ENCODE results near the gene CDH6.

Gene CDH6

DNA sequence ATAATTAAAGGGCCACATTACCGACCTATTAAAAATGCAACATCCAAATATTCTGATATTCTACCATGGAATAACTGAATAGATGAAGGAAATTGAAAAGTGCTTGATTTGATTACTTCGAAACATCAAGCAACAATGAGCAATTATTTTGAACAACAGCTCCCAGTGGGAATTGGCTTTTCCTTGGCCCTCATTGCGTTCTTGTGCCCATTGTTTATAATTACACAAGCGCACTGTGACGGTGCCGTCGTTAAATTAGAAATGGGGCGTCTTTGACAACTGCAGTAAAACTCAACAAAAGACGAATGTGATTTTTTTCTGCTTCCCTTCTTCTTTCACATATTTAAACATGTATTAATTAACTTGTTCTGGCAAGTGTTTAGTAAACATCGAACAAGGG is 61.6 kb downstream of the CDH6 start:
- no peak for DNase-seq

DNA sequence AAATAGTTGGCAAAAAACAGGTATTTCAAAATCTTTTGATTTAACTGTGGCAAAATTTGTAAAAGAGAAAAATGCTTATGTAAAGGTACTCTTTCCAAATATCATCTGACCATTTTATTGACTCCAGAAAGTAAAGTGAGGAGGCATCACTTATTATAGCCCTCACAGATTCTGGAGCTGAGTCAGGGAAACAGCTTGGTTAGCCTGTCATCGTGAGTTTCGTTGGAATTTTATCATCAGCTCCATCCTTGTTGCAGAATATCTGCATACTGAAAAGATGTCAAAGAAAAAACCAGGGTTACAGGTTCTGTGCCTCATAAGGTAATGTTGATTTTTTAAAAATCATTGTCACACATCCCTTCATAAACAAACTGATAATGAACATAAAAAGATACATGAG is 74.8 kb downstream of the CDH6 start:
- DNase-seq: no peak

DNA sequence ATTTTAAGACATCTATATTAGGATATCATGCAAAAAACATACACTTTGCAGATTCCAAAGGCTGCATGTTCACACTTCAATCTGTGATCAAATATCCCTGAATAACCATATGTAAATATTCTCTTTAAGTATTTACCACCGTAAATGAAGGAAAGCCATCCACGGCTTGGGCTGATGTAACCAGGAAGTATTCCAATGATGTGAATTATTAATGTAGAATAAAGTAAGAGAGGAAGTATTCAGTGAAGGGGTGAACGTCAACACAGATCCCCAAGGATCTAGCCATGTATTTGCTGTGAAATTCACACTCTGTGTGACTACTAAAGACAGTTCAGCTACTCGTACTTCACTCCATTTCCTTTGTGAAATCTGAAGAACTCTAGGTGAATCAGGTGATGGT is 75.2 kb downstream of the CDH6 start:
- DNase-seq: no peak

DNA sequence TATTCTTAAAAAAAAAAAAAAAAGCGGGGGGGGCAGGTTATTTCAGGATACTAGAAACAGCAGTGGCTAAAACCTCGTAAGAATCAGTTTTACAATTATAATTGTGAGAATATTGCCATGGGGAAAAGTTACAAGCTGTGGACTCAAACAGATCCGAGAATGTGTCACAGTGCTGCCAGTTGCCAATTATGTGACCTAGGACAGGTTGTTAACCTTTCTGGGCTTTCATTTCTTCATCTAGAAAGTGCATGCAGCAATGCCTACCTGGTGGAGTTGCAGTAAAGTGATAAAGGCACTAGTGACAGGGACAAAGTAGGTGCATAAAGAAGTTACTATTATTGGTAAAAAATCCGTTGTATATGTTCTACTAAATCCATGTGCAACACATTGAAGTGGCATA is 75.8 kb downstream of the CDH6 start:
- DNase-seq: no peak

DNA sequence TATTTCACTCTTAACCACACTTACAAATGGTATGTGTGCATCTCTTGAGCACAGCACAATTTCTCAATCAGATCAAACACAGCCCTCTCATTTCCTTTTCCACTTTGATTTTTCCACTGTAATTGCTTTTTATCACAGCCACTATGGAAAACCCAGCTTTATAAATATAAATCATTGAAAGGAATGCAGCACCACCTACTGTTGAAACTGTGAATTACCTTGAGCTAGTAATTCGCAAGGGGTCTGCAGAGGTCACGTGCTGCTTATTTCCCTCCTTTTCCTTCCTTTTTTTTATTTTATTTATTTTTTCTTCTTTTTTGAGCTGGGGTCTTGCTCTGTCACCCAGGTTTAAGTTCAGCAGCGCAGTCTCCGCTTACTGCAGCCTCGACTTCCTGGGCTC is 76.9 kb downstream of the CDH6 start:
- no peak for DNase-seq

DNA sequence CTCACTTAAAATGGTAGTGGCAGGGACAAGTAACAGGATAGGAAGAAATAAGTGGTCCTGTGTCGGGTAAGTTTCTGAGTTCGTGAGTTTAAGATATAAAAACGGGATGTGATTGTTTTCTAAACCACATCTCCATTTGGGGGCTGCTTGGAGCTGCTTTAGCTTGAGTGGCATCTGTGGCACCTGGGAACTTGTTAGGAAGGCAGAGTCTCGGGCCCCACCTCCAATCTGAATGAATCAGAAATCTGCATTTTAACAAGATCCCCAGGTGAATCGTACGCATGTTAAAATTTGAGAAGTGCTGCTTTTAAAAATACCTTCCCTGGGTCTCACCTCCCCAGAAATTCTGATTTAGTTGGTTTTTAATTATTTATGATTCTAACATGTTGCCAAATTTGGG is 78.1 kb downstream of the CDH6 start:
- DNase-seq: no peak

DNA sequence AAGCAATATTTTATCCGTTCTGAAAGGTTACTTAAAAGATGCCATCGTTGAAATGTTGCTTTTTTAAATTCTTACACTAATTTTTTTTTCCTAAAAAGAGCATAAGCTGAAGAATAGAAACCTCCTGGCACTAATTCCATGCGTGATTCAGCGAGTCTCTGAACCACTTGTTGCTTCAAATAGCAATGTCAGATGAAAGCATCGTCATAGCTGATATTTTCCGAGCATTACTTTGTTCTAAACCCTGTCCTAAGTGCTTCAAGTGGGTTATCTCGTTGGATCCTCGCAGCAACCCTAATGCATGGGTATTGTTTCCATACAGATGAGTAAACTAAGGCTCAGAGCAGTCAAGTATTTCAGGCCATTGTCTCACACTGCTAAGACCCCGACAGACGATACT is 79.7 kb downstream of the CDH6 start:
- no peak for DNase-seq

DNA sequence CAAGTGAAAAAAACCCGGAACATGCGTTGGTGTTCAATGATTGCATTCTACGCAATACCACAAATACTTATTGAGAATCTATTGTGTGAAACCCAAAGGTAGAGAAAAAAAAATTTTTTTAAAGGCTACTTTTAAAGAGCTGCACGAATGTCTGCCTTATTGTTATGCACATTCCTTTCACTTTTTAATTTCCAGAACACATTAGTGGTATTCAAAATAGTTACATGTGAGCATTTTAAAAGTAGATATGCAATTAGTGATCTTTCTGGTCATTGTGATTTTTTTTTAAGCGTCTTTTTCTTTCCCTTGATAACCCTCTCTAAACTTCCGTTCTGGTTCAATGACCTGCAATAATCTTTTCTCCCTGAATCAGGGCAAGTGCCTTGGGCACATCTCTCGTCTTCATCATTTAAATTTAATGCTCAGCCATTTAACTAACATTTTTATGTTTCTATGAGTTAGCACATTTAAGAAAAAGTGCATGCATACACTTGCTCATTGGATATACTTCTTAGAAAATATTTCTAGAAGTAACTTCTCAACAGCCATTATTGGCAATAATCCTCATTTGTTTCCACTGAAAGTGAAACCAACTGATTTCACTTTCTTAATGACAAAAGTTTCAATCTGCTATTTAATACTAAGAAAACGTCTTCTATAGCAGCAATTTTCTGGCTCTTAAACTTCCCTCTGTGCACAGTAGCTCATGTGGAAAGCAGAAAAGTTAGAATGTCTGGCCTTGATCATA is 80.3 kb downstream of the CDH6 start:
- DNase-seq: no peak

DNA sequence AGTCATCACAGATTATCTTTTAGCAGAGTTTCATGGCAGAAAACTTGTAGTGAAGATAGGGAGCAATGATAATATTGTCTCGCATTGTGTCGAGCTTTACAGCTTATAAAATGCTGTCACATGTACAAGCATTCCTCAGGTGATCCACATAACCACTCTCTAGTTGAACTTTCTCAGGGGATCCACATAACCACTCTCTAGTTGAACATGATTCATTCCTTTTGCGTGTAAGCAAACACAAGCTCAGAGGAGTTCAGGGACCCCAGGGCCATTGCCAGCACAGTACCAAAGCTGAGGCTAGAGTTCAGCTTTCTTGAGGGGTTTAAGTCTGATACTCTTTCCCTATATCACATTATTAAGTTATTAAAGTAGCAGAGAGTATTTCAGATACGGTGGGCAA is 86.7 kb downstream of the CDH6 start:
- DNase-seq: no peak

DNA sequence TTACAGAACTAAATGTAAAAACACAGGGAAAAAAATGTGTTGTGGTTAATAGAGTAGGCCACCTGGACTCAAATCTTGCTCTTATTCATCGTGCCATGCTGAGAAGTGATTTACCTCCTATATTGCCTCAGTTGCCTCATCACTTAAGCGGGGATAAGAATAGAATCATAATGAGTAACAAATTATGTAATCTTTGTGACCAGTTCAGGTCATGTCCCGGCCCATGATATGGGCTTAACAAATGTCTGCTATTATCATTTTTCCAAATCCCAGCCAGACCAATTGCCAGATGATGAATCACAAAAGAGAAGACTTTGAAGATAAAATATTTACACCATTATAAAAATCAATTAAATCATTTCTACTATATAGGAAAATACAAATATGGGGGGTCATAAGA is 89.8 kb downstream of the CDH6 start:
- no peak for DNase-seq

DNA sequence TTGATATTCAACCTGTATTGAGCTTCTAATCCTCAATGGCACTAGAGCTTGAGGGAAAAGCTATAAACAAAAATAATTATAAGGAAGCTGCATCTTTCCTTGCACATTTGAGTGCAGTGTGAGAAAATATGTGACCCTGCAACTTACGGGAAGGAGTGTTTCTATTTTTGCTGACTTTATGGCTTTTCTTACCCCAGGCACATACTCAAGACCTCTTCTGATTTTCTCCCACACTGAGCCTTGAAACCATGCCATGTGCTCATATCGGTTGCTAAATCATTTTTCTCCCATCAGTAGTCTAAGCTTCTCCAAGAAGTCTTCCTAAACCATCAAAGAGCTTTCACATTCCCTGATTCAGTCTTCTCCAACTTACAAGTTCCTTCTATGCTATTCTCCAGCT is 91.5 kb downstream of the CDH6 start:
- DNase-seq: no peak

DNA sequence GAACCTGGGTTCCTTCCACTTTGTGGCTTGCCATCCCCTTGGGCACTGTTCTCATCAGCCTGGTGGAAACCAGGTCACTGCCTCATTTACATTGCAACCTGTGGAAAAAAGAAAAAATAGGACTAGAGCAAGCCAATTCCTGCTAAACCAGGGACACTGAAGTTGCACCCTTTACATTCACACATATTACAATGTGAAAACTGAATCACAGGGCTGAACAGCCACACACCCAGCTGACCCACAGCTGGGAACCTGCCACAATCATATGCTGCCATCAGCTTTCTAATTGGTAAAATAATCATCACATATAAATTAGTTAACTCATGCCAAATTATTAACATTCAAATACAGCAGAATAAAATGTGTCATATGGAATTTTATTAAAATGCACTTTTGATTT is 94.5 kb downstream of the CDH6 start:
- DNase-seq: no peak

DNA sequence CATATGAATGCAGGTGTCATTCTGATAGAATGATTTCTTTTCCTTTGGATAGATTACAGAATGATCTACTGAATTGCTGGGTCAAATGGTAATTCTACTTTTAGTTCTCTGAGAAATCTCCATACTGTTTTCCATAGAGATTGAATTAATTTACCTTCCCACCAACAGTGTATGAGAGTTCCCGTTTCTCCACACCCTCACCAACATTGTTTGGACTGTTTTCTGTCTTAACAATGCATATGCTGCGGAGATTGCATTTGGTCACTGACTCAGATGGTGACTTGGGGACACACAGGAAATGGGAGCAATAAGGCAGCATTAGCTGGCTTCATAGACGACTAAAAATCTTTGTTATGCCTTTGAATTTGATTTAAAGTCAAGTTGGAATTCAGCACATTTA is 95.9 kb downstream of the CDH6 start:
- no peak for DNase-seq

DNA sequence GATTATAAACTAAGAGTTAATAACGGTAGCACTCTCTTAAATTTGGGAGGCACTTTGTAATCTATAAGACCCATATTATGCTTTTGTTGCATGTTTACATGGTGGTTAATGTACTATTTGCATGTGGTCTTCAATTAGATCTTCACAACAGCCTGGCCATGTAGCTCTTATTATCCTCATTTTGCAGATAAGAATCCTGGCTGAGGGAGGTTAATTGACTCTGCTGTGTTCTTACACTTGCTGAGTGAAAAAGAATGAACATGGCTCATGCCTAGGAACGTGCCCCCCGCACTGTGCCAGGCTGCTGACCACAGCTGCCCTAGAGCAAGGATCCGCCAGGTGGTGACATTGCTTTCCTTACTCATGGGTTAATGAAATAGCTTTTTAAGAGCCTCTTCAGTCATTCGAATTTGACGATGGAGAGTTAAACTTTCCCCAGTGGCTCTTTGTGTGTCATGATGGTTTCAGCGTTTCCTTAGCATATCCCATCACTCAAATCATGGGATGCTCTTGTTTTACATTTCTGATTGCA is 97.9 kb downstream of the CDH6 start:
- DNase-seq: no peak

DNA sequence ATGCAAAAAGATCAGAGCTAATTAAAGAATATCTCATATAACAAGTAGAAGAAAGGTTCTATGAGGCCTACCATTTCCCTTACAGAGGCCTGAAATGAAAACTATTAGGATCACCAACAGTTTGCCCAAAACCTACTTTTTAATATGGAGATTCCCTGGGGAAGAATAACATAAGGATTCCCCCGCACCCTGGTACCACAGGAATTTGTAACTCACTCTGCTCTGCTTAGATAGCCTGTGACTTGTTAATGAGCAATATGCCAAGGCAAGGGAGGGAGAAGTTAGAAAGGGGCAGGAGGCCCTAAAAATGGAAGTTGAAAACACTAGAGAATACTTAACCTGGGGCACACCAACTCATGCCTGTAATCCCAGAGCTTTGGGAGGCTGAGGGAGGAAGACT is 107.0 kb downstream of the CDH6 start:
- no peak for DNase-seq

DNA sequence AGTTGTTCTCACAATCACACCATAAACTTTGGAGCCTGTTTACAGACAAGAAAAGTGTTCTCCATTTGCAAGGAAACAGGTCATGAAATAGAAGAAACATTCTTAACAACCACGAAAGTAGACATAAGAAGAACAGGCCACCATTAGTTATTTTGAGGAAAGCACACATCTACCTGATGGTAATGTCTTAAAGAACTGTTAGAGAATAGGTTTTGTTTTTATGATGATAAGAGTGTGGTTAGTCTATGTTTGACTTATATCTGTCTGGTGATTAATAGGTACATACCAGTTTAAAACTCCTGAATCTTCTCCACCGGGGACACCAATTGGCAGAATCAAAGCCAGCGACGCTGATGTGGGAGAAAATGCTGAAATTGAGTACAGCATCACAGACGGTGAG is 108.3 kb downstream of the CDH6 start:
- no peak for DNase-seq

DNA sequence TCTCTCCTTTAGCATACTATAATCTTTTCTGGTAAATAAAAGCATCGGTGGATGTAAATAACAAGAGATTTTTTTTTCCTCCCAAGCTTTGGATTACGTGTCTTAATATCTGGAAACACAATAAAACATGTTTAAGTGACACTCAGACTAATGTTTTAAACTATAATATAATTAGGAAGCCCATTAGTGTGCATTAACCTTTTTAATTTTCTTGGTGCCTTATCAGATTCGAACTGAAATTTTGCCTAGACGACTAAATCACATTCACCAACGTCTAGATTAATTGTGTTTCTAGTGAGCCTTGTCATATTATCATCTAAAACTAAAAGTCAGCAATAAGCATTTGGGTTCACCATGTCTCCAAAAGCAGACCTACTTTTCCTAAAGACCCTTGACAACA is 110.2 kb downstream of the CDH6 start:
- no peak for DNase-seq

DNA sequence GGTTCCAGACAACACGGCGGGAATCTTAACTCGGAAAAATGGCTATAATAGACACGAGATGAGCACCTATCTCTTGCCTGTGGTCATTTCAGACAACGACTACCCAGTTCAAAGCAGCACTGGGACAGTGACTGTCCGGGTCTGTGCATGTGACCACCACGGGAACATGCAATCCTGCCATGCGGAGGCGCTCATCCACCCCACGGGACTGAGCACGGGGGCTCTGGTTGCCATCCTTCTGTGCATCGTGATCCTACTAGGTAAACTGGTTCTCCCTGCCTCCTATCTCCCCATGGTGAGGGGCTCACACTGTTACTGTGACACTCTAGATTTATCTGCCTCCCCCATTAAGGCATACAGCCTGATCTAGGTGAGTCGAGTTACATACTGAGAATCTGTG is 124.2 kb downstream of the CDH6 start:
- DNase-seq: no peak

DNA sequence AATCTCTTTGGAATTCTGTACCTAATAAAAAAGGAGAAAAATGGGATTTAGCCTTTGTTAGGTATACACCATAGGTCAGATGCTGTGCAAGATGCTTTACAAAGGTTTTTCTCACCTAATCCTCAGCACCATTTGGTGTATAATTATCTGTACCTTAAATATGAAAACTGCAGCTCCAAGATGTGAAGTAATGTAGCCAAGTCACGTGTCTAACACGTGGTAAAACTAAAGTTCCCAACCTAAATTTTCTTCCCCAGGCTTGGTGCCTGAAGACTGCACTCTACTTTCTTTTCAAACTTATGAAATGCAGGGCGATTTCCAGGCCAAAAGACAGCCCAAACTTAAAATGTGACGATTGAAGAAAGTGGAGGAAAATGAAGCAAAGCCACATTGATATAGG is 125.8 kb downstream of the CDH6 start:
- DNase-seq: no peak

DNA sequence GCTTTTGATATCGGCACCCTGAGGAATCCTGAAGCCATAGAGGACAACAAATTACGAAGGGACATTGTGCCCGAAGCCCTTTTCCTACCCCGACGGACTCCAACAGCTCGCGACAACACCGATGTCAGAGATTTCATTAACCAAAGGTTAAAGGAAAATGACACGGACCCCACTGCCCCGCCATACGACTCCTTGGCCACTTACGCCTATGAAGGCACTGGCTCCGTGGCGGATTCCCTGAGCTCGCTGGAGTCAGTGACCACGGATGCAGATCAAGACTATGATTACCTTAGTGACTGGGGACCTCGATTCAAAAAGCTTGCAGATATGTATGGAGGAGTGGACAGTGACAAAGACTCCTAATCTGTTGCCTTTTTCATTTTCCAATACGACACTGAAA is 129.5 kb downstream of the CDH6 start:
- DNase-seq: no peak

DNA sequence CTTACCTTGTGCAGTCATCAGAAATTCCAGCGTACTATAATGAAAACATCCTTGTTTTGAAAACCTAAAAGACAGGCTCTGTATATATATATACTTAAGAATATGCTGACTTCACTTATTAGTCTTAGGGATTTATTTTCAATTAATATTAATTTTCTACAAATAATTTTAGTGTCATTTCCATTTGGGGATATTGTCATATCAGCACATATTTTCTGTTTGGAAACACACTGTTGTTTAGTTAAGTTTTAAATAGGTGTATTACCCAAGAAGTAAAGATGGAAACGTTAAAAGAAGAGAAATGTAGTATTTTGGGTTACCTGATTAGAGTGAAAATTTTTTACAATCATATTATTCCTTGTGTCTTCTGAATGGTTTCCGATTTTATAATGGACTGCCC is 131.4 kb downstream of the CDH6 start:
- DNase-seq: no peak

DNA sequence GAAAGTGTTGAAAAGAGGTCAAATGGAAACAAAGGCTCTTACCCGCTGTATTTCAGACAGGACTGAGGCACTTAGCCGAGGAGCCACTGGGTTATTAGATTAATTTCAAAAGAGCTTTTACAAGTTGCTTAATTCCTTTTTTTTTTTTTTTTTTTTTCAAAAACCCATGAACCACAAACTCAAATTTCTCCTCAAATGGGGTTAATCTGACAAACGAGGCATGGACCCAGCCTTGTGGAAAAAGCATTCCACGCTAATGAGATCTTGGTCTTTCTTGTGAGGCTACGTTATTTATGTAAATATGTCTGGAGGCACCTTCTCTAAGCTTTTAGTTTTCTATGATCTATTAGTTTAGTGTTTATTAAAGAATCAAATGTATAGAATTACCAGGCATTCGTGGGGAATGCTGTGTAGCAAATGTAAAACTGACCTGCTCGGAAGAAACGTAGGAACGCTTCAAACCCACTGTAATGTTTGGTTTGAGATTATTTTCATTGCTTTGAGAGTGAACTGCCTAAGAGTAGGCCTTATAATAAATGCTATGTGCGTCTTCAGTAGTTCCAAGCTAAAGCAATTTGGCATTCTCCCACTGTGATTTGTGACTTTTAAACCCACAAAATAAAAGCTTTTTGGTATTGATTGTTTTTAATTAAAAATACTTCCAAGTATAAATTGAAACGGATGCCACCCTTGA is 134.7 kb downstream of the CDH6 start:
- DNase-seq: no peak

DNA sequence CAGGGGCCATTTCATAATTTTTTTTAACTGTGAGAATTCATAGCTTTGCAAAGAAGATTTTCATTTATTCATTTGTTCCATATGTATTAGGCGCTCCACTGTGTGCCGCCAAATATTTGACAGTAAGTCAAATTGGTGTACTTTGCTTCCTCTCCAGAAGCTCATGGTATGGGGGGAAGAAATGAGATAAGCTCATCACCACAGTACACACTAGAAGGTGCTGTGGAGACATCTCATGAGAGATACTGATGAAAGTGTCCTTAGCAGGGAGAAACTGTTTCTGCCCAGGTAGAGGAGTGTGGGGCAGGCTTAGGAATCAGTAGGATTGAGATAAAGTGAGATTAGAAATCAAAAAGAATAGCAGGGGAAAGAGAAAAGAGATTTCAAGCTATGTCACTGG is 136.2 kb downstream of the CDH6 start:
- no peak for DNase-seq

DNA sequence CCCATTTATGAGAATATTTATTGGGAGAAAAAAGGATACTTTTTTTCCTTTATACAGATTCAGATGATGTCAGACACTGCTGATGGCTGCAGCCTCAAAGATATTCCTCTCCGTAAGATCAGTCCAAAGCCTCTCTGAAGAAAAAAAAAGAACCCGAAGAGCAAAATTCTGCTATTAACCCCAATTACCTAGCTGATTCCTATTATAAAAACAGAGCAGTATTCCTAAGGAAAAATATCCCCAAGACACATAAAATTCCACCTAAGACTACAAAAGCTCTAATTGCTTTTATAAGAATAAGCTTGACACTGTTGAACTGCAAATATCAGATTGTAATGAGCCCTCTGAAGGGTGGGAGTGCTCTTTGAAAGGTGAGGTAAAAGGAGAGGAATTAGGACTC is 138.7 kb downstream of the CDH6 start:
- no peak for DNase-seq

DNA sequence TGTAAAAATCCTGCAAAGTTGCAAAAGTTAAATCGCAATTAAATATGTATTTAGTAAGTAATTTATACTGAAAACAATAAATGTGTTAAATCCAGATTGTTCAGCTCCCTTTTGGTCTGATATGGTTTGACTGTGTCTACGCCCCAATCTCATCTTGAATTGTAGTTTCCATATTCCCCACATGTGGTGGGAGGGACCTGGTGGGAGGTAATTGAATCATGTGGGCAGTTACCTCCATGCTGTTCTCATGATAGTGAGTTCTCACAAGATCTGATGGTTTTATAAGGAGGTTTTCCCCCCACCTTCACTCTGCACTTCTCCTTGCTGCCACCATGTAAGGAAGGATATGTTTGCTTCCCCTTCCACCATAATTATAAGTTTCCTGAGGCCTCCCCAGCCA is 140.0 kb downstream of the CDH6 start:
- no peak for DNase-seq
